Stimulated activated CD8-positive, alpha-beta memory T cell treated with anti-CD3 and anti-CD28 coated beads, Interleukin-12 subunit alpha, Interleukin-12 subunit beta, amount 100 ng/mL, for 4 hours (primary cell): ENCODE measurements around the gene HYLS1.

Experiments
- DNase-seq: peaks from one replicate; pipeline ENCODE4 v3.0.0-alpha.2; 2020; ENCODE audit warnings: low read depth

HYLS1 gene

DNA sequence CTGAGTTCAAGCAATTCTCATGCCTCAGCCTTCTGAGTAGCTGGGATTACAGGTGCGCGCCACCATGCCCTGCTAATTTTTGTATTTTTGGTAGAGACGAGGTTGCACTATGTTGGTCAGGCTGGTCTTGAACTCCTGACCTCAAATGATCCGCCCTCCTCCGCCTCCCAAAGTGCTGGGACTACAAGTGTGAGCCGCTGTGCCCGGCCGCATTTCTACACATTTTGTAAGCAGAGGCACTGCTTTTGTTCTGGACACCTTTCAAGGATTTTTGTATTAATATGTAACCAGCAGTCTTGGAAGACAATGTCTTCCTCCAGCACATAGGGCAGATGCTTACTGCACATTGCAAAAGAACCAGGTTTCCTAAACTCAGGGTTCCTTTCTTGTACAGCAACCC is 47.0 kb downstream of the HYLS1 start:
- DNase-seq = no peak

DNA sequence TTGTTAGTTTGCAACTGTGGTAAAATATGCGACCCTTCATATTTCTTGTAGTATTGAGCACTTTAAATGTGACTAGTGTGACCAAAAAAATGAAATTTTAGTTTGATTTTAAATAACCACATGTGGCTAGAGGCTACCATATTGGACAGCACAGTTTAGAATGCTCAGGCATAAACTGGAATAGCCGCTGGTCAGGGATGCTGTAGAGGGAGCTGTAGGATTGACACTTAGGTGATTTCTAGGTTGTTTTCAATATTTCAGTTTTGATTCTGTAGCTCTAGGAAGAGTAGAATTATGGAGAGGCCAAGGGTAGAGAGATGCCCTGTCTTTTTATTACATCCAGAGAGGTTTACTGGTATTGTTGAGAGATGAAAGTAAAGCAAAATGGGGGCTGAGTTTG is 47.6 kb downstream of the HYLS1 start:
- no peak for DNase-seq

DNA sequence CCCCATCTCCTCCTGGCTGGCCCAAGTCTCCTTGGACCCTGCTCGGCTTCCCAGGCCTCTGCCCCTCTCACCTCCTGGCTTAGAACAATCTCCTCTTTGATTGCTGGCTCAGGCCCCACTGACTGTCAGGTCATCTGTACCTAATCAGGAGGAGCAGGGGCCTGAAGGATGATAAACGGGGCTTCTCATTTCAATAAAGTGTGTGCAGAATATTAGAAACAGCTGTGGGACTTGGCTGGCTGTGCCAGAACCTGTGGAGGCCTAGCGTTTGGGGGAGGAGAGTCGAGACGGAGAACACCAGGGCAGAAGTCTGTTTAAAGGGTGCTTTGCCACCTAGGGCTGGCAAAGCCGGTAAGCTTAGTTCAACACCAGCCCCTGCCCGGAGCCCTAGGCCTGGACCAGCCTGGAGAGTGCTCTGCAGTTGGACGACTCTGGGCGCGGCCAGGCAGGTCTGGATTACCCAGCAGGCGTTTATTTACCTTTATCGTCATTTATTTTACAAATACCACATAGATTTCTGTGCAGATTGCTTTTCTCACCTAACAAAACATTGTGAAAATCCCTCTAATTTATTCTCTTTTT is 48.2 kb downstream of the HYLS1 start:
- DNase-seq = no peak

DNA sequence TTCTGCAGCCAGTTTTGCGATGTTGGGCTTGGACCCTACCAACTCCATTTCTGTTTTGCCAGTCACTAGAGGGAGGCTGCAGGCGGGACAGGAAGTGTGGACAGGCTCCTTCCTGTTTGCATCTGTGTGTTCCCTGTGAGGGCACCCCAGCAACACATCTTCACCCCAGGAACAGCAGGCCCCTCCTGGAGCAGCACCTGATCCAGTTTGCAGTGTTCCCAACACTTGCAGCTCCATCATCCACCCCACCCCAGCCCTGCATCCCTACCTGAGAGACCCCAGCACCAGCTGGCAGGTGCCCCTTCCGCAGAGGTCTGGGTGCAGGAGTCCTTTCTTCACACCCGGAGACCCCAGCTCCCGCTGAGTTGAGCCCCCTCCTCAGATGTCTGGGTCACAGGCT is 51.0 kb downstream of the HYLS1 start:
- DNase-seq = no peak

DNA sequence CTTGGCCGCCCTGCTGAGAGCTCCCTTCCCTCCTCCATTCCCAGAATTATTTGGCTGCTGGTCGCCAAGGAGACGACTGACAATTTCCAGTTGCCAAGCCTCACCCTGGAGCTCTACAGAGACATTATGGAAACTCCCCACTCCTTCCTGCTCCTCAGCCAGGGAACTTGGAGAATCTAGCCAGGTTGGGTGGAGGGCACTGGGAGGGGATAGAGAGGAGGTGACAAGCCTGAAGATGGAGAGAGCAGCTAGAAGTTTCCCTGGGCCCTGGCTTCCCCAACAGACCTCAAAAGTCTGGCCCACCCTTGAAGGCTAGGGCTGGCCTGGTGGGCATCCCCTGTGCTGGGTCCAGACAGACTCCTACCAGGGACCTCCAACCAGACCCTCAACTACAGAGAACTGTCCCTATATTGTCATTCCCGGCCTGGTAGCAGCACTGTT is 51.6 kb downstream of the HYLS1 start:
- DNase-seq = no peak

GRCh38 chr11:125940145-125940544 is 52.7 kb downstream of the HYLS1 start:
- no peak for DNase-seq

- no peak for DNase-seq
These were observed 53.8 kb downstream of the HYLS1 start for GRCh38 chr11:125941267-125941618.

- DNase-seq = no peak
These were observed 54.4 kb downstream of the HYLS1 start for GRCh38 chr11:125941619-125942611.

GRCh38 chr11:125942771-125943428 is 55.4 kb downstream of the HYLS1 start:
- DNase-seq = no peak

GRCh38 chr11:125943661-125944349 is 56.3 kb downstream of the HYLS1 start:
- DNase-seq = no peak

DNA sequence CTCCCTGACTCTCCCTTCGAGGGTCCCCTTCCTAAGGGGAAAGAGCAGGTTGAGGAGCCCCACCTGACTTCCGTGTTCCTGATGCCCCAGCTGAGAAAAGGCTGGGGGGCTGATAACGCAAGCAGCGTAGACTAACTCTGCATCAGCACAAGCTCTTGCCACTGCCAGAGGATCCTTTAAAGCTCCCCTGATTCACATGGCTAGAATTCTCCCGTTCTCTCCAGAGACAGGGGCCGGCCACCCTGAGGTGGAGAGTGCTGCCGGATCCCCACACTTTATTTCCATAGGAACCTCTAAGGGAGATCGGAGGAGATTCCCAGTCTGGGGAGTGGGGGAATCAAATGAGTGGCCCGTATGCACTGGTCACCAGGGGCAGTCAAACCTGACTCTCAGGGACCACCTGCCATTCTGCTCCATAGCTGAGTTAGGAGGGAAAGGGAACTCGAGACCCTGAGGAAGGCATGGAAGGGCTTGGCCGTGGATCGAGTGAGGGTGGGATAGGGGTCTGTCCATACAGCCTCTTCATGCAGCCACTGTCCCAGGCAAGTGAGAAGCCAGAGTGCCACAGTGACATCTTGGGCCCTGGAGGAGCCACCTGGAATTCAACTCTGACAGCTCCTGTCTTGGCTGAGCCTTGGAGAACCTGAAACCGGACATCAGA is 57.0 kb downstream of the HYLS1 start:
- no peak for DNase-seq

- DNase-seq = no peak
These were observed 57.7 kb downstream of the HYLS1 start for GRCh38 chr11:125945011-125945796.

- no peak for DNase-seq
These were observed 58.5 kb downstream of the HYLS1 start, which contains the start of gene VSIG10L2 for GRCh38 chr11:125945797-125946520. TSS of gene VSIG10L2 (plus strand) at chr11:125946044. CDS start at chr11:125946056, 12 bp downstream.

GRCh38 chr11:125946712-125947418 is 59.4 kb downstream of the HYLS1 start:
- DNase-seq = no peak

GRCh38 chr11:125947419-125948277 is 60.2 kb downstream of the HYLS1 start:
- DNase-seq = no peak

DNA sequence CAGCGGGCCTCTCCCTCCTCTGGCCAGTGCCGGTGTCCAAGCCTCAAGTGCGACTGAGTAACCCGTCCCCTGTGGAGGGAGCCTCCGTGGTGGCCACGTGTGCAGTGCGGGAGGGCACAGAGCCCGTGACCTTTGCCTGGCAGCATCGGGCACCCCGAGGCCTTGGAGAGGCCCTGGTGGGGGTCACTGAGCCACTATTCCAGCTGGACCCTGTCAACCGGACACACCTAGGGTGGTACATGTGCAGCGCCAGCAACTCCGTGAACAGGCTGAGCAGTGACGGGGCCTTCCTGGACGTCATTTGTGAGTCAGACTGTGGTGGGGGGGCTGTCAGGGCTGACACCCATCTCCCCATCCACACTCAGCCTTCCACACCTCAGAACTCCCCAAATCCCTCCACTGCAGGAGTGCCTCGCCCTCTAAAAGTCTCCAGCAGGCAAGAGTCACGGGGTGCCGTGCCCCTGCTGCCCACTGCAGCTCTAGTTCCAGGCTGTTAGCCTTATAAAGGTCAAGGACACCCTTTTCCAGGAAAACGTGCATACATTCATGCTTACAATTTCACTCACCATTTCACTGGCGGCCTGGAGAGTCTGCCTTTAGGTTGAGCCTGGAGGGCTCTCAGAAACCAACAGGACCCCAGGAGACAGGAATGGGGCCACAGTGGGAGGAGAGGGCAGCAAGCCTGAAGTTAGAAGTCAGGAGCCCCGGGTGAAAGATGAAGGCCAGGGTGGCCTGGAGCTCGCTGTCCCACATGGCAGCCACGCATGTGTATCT is 61.0 kb downstream of the HYLS1 start:
- DNase-seq = no peak

- no peak for DNase-seq
These were observed 62.1 kb downstream of the HYLS1 start for GRCh38 chr11:125949271-125950177.
